SK-N-SH treated with all-trans-retinoic acid at 6 μM for 48 hours (cell line): ENCODE data around the gene ALK.

ENCODE experiments used
- ARNTL ChIP-seq: fragments of 450-650 bp; formaldehyde crosslinking; IDR thresholded peaks from 2 replicates; pipeline ENCODE4 v1.5.0; 2020; ENCODE audit warnings: low read depth, mild to moderate bottlenecking, moderate library complexity, borderline replicate concordance
- CSDC2 ChIP-seq: fragments of 250-450 bp; sonication (Bioruptor Pico); IDR thresholded peaks from 2 replicates; pipeline ENCODE4 v1.5.0; 2020; ENCODE audit warnings: mild to moderate bottlenecking, moderate library complexity
- ESRRG ChIP-seq: fragments of 250-450 bp; sonication (Bioruptor Pico); IDR thresholded peaks from 2 replicates; pipeline ENCODE4 v1.6.1; 2021; ENCODE audit warnings: mild to moderate bottlenecking
- OSR1 ChIP-seq: fragments of 250-450 bp; sonication (Bioruptor Pico); IDR thresholded peaks from 2 replicates; pipeline ENCODE4 v1.8.0; 2022; ENCODE audit warnings: moderate library complexity, mild to moderate bottlenecking, inconsistent platforms
- RARB ChIP-seq: fragments of 250-450 bp; sonication (Bioruptor Pico); IDR thresholded peaks from 2 replicates; pipeline ENCODE4 v1.8.0; 2021; ENCODE audit warnings: mild to moderate bottlenecking, moderate library complexity
- TOX ChIP-seq: fragments of 250-450 bp; sonication (Bioruptor Pico); IDR thresholded peaks from 2 replicates; pipeline ENCODE4 v1.8.0; 2021; ENCODE audit warnings: mild to moderate bottlenecking, moderate library complexity, borderline replicate concordance
- ZC3H10 ChIP-seq: fragments of 250-450 bp; sonication (Bioruptor Pico); IDR thresholded peaks from 2 replicates; pipeline ENCODE4 v1.5.1; 2021; ENCODE audit warnings: mild to moderate bottlenecking, moderate library complexity
- ZFP3 ChIP-seq: fragments of 250-450 bp; sonication (Bioruptor Pico); IDR thresholded peaks from 2 replicates; pipeline ENCODE4 v1.5.0; 2020; ENCODE audit warnings: mild to moderate bottlenecking, moderate library complexity
- ZNF565 ChIP-seq: fragments of 450-650 bp; formaldehyde crosslinking; conservative IDR thresholded peaks from 2 replicates; pipeline ENCODE4 v1.5.0; 2020; ENCODE audit warnings: low read depth, mild to moderate bottlenecking, moderate library complexity
- ZNF8 ChIP-seq: fragments of 450-650 bp; formaldehyde crosslinking; IDR thresholded peaks from 2 replicates; pipeline ENCODE4 v1.5.0; 2020; ENCODE audit warnings: mild to moderate bottlenecking, moderate library complexity
- TF ChIP-seq, protein P1 (sequence below): fragments of 250-450 bp; sonication (Bioruptor Pico); IDR thresholded peaks from 2 replicates; pipeline ENCODE4 v1.8.0; 2020; ENCODE audit warnings: mild to moderate bottlenecking, moderate library complexity, borderline replicate concordance
- TF ChIP-seq, protein P2 (sequence below): fragments of 250-450 bp; sonication (Bioruptor Pico); IDR thresholded peaks from 2 replicates; pipeline ENCODE4 v1.5.0; 2020; ENCODE audit warnings: mild to moderate bottlenecking, moderate library complexity
- TF ChIP-seq, protein P3 (sequence below): fragments of 250-450 bp; sonication (Bioruptor Pico); IDR thresholded peaks from 2 replicates; pipeline ENCODE4 v1.5.1; 2020; ENCODE audit warnings: low read depth, mild to moderate bottlenecking, moderate library complexity

- TF ChIP-seq RARB (CRISPR knock-in tag) (no peak), OSR1 (CRISPR knock-in tag) (no peak), CSDC2 (no peak), ZC3H10 (no peak), TOX (CRISPR knock-in tag) (no peak), ESRRG (CRISPR knock-in tag) (no peak), ZNF565 (no peak), ZFP3 (CRISPR knock-in tag) (no peak), ZNF8 (no peak), ARNTL (CRISPR knock-in tag) (no peak)
- TF ChIP-seq, protein P1, sequence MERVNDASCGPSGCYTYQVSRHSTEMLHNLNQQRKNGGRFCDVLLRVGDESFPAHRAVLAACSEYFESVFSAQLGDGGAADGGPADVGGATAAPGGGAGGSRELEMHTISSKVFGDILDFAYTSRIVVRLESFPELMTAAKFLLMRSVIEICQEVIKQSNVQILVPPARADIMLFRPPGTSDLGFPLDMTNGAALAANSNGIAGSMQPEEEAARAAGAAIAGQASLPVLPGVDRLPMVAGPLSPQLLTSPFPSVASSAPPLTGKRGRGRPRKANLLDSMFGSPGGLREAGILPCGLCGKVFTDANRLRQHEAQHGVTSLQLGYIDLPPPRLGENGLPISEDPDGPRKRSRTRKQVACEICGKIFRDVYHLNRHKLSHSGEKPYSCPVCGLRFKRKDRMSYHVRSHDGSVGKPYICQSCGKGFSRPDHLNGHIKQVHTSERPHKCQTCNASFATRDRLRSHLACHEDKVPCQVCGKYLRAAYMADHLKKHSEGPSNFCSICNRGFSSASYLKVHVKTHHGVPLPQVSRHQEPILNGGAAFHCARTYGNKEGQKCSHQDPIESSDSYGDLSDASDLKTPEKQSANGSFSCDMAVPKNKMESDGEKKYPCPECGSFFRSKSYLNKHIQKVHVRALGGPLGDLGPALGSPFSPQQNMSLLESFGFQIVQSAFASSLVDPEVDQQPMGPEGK (CRISPR knock-in tag): no peak
- TF ChIP-seq, protein P2, sequence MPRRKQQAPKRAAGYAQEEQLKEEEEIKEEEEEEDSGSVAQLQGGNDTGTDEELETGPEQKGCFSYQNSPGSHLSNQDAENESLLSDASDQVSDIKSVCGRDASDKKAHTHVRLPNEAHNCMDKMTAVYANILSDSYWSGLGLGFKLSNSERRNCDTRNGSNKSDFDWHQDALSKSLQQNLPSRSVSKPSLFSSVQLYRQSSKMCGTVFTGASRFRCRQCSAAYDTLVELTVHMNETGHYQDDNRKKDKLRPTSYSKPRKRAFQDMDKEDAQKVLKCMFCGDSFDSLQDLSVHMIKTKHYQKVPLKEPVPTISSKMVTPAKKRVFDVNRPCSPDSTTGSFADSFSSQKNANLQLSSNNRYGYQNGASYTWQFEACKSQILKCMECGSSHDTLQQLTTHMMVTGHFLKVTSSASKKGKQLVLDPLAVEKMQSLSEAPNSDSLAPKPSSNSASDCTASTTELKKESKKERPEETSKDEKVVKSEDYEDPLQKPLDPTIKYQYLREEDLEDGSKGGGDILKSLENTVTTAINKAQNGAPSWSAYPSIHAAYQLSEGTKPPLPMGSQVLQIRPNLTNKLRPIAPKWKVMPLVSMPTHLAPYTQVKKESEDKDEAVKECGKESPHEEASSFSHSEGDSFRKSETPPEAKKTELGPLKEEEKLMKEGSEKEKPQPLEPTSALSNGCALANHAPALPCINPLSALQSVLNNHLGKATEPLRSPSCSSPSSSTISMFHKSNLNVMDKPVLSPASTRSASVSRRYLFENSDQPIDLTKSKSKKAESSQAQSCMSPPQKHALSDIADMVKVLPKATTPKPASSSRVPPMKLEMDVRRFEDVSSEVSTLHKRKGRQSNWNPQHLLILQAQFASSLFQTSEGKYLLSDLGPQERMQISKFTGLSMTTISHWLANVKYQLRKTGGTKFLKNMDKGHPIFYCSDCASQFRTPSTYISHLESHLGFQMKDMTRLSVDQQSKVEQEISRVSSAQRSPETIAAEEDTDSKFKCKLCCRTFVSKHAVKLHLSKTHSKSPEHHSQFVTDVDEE (CRISPR knock-in tag): no peak
- TF ChIP-seq, protein P3, sequence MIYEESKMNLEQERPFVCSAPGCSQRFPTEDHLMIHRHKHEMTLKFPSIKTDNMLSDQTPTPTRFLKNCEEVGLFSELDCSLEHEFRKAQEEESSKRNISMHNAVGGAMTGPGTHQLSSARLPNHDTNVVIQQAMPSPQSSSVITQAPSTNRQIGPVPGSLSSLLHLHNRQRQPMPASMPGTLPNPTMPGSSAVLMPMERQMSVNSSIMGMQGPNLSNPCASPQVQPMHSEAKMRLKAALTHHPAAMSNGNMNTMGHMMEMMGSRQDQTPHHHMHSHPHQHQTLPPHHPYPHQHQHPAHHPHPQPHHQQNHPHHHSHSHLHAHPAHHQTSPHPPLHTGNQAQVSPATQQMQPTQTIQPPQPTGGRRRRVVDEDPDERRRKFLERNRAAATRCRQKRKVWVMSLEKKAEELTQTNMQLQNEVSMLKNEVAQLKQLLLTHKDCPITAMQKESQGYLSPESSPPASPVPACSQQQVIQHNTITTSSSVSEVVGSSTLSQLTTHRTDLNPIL (CRISPR knock-in tag): no peak
Measured at GRCh38 chr2:29206941-29207340, 714.4 kb downstream of the ALK start.
